Measurements from ENCODE around the gene ALPI. TPM values are rescaled to one million over a fixed set of nuclear protein-coding genes. Genes with fewer than 3 reads are reported as not detected.
A peak's percentile ranks its signal among the peaks of the same experiment; 100 is the strongest.

The ALPI gene
- total RNA-seq, 1 donor from 2014 or later = not detected

- Histone ChIP-seq H3K27me3 (peaks cover 54% of the 10 kb centered on the region), H3K27ac (no peak overlapping the region), H3K4me1 (peaks cover 5% of the 10 kb centered on the region), H3K9me3 (no peaks in the 10 kb centered on the region), H3K4me3 (no peak overlapping the region), H3K36me3 (no peaks in the 10 kb centered on the region)
- intact Hi-C loops (cut with DNase I) = no loop called here
- peak; percentile 61 for DNase-seq
- no peak for ATAC-seq
- TF ChIP-seq CTCF (IDR thresholded peaks at IDR 0.05) = no peak
Measured at GRCh38 chr2:232485757-232486557, 30.0 kb downstream of the ALPI start.

- no peak for TF ChIP-seq CTCF (IDR thresholded peaks at IDR 0.05)
- Histone ChIP-seq H3K4me1 (peaks cover 5% of the 10 kb centered on the region), H3K9me3 (no peaks in the 10 kb centered on the region), H3K27me3 (peaks cover 54% of the 10 kb centered on the region), H3K4me3 (no peak overlapping the region), H3K36me3 (no peaks in the 10 kb centered on the region), H3K27ac (no peak overlapping the region)
- DNase-seq (peak; percentile 51), ATAC-seq (no peak)
- intact Hi-C loops (cut with DNase I) = no loop called here
Measured at GRCh38 chr2:232486558-232487384, 30.8 kb downstream of the ALPI start.

GRCh38 chr2:232487385-232488096 lies 31.6 kb downstream of the ALPI start, which contains the start of gene ECEL1:
Gene ECEL1 (minus strand): TSS chr2:232487834. CDS start chr2:232486653, 1,181 bp downstream.
- peaks cover 5% of the 10 kb centered on the region for H3K4me1 ChIP-seq
- no peaks in the 10 kb centered on the region for H3K9me3 ChIP-seq
- ATAC-seq = no peak
- peaks cover 54% of the 10 kb centered on the region for H3K27me3 ChIP-seq
- no peak for TF ChIP-seq CTCF (IDR thresholded peaks at IDR 0.05)
- H3K4me3 ChIP-seq = no peak within 1 kb of the TSS
- intact Hi-C loops (cut with DNase I) = no loop called here
- no peak within 1 kb of the TSS for H3K27ac ChIP-seq
- peak; percentile 63 for DNase-seq
- H3K36me3 ChIP-seq = no peaks in the 10 kb centered on the region

GRCh38 chr2:232488097-232488711 lies 32.3 kb downstream of the ALPI start:
- H3K27ac ChIP-seq = no peak overlapping the region
- H3K27me3 ChIP-seq = peaks cover 54% of the 10 kb centered on the region
- no peak for ATAC-seq
- TF ChIP-seq CTCF (IDR thresholded peaks at IDR 0.05) = no peak
- no peak overlapping the region for H3K4me3 ChIP-seq
- intact Hi-C loops (cut with DNase I) = no loop called here
- H3K36me3 ChIP-seq = no peaks in the 10 kb centered on the region
- DNase-seq = peak; percentile 64
- H3K4me1 ChIP-seq = peaks cover 5% of the 10 kb centered on the region
- H3K9me3 ChIP-seq = no peaks in the 10 kb centered on the region

- ATAC-seq = no peak
- Histone ChIP-seq H3K36me3 (no peaks in the 10 kb centered on the region), H3K4me3 (no peak overlapping the region), H3K9me3 (no peaks in the 10 kb centered on the region), H3K4me1 (peaks cover 5% of the 10 kb centered on the region), H3K27ac (no peak overlapping the region), H3K27me3 (peaks cover 50% of the 10 kb centered on the region)
- TF ChIP-seq CTCF (IDR thresholded peaks at IDR 0.05) = no peak
- intact Hi-C loops (cut with DNase I) = no loop called here
- DNase-seq = peak; percentile 31
Measured at GRCh38 chr2:232488721-232489300, 32.9 kb downstream of the ALPI start.

Measured in upper lobe of right lung (tissue), 1 donor.